Natural killer cell (primary cell): ENCODE measurements around the gene DCDC2B. TPM values are rescaled to one million over a fixed set of nuclear protein-coding genes. Genes with fewer than 3 reads are reported as not detected.
A peak's percentile ranks its signal among the peaks of the same experiment; 100 is the strongest.

Experiments
- ATAC-seq, 3 donors: fragments of 150-1000 bp in 2 of 3; fragments of 200-7000 bp in 1 of 3; cut with Tn5 transposase; 1 replicate in 1 of 3; 2 replicates in 2 of 3; pipeline ENCODE4 v1.10.0; 2021; ENCODE audit warnings: mild to moderate bottlenecking in 2 of 3, moderate library complexity in 2 of 3
- DNase-seq, 2 donors: peaks; one replicate each; pipeline versions ENCODE4 v3.0.0 to v3.0.0-alpha.2; 2013 to 2021; ENCODE audit warnings: mixed read lengths in 1 of 2
- H3K27ac ChIP-seq: one replicate; pipeline ENCODE4 v1.5.1; 2013; ENCODE audit warnings: mild to moderate bottlenecking, low read length
- H3K27me3 ChIP-seq: one replicate; pipeline ENCODE4 v1.6.1; 2013; ENCODE audit warnings: low read length; ENCODE audit not compliant: control insufficient read depth, insufficient read depth
- H3K36me3 ChIP-seq: one replicate; pipeline ENCODE4 v1.6.1; 2013; ENCODE audit warnings: low read length; ENCODE audit not compliant: control insufficient read depth, insufficient read depth
- H3K4me1 ChIP-seq: one replicate; pipeline ENCODE4 v1.6.1; 2013; ENCODE audit warnings: low read length; ENCODE audit not compliant: control insufficient read depth, insufficient read depth
- H3K4me3 ChIP-seq: one replicate; pipeline ENCODE4 v1.5.1; 2013; ENCODE audit warnings: low read length
- H3K9me3 ChIP-seq: one replicate; pipeline ENCODE4 v1.6.1; 2013; ENCODE audit warnings: low read length; ENCODE audit not compliant: control insufficient read depth, insufficient read depth
- H3K27ac Mint-ChIP-seq, 2 donors: one replicate each; pipeline ENCODE4 v1.8.0; 2022; ENCODE audit warnings: mild to moderate bottlenecking in 2 of 2, mixed read lengths in 2 of 2, moderate library complexity in 1 of 2
- H3K27me3 Mint-ChIP-seq, 2 donors: one replicate each; pipeline ENCODE4 v1.8.0; 2022; ENCODE audit warnings: low read depth in 2 of 2, mixed read lengths in 2 of 2
- H3K36me3 Mint-ChIP-seq: one replicate; pipeline ENCODE4 v1.8.0; 2022; ENCODE audit warnings: mixed read lengths
- H3K4me1 Mint-ChIP-seq, 2 donors: one replicate each; pipeline ENCODE4 v1.8.0; 2022; ENCODE audit warnings: mixed read lengths in 2 of 2
- H3K4me3 Mint-ChIP-seq: one replicate; pipeline ENCODE4 v1.8.0; 2022; ENCODE audit warnings: mild to moderate bottlenecking, moderate library complexity, mixed read lengths
- H3K9me3 Mint-ChIP-seq, 2 donors: one replicate each; pipeline ENCODE4 v1.8.0; 2022; ENCODE audit warnings: mixed read lengths in 2 of 2
- CTCF ChIP-seq: fragments of 200-600 bp; IDR thresholded peaks from one replicate; pipeline ENCODE4 v1.8.0; 2022; ENCODE audit warnings: antibody characterized with exemption
- WGBS: methylation state at CpG from one replicate; pipeline ENCODE4 v1.1.7; 2013; ENCODE audit warnings: missing lambda C conversion rate; ENCODE audit not compliant: insufficient coverage; 5-methylcytosine and 5-hydroxymethylcytosine counted together
- intact Hi-C: fragments of 100-400 bp; cut with micrococcal nuclease; formaldehyde crosslinking; loops from one replicate; pipeline ENCODE4 v1.14.2; 2022
- total RNA-seq, 4 donors: library from RNA; stranded (reverse); fragments of 120-200 nt in 1 of 4; gene quantifications; one replicate each; pipeline versions ENCODE4 v1.2.3 to v1.2.4, GENCODE V29; 2013 to 2022

DCDC2B gene
- total RNA-seq, 3 donors from 2014 or later (not counting 1 experiment from before 2014, with no cell fraction given): not detected

DNA sequence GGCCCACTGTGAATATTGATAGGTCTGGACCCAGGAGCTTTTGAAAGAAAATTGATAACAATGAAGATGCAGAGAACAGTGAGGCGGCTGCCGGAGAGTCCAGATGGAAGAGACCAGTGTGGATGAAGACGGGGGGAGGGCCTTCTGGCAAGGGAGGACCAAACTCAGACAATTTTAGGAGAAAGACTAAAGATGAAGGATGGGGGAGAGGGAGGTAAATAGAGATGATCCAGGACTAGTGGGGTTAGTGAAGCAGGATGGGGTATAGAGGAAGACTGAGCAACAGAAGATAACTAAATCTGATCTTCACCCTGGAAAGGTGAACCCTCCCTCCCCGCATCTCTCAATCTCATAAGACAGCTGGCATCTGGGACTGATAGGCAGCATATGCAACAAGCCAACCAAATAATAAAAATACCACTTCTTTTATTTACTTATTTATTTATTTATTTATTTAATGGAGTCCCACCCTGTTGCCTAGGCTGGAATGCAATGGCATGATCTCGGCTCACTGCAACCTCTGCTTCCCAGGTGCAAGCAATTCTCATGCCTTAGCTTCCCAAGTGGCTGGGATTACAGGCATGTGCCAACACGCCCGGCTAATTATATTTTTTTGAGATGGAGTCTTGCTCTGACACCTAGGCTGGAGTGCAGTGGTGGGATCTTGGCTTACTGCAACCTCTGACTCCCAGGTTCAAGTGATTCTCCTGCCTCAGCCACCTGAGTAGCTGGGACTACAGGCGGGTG is 23.8 kb downstream of the DCDC2B start:
- Mint-ChIP-seq H3K9me3 (no peaks in the 10 kb centered on the region), H3K36me3 (peaks cover 13% of the 10 kb centered on the region), H3K27me3 (no peaks in the 10 kb centered on the region), H3K4me1 (no peaks in the 10 kb centered on the region), H3K4me3 (no peak overlapping the region), H3K27ac (no peak overlapping the region)
- H3K27me3 ChIP-seq: no peaks in the 10 kb centered on the region
- peaks cover 31% of the 10 kb centered on the region for H3K36me3 ChIP-seq
- no peak for TF ChIP-seq CTCF
- ATAC-seq: no peak
- no peaks in the 10 kb centered on the region for H3K9me3 ChIP-seq
- H3K4me1 ChIP-seq: no peaks in the 10 kb centered on the region
- H3K27ac ChIP-seq: no peak overlapping the region
- no peak overlapping the region for H3K4me3 ChIP-seq
- WGBS: 97% methylated on average over 7 of the region's 8 CpGs
- no peak for DNase-seq
- intact Hi-C loops: no loop called here

GRCh38 chr1:32234792-32235191 is 25.9 kb downstream of the DCDC2B start:
- no peak for TF ChIP-seq CTCF
- H3K4me3 Mint-ChIP-seq: no peak overlapping the region
- no peaks in the 10 kb centered on the region for H3K9me3 ChIP-seq
- intact Hi-C loops: no loop called here
- H3K27me3 Mint-ChIP-seq: no peaks in the 10 kb centered on the region
- whole genome bisulfite sequencing: 94% methylated on average over 7 of the region's 7 CpGs
- H3K27me3 ChIP-seq: no peaks in the 10 kb centered on the region
- H3K9me3 Mint-ChIP-seq: no peaks in the 10 kb centered on the region
- H3K4me1 ChIP-seq: peaks cover 2% of the 10 kb centered on the region
- no peak overlapping the region for H3K27ac ChIP-seq
- no peaks in the 10 kb centered on the region for H3K36me3 Mint-ChIP-seq
- ATAC-seq (no peak), DNase-seq (no peak)
- H3K4me1 Mint-ChIP-seq: no peaks in the 10 kb centered on the region
- no peak overlapping the region for H3K27ac Mint-ChIP-seq
- no peak overlapping the region for H3K4me3 ChIP-seq
- peaks cover 14% of the 10 kb centered on the region for H3K36me3 ChIP-seq

DNA sequence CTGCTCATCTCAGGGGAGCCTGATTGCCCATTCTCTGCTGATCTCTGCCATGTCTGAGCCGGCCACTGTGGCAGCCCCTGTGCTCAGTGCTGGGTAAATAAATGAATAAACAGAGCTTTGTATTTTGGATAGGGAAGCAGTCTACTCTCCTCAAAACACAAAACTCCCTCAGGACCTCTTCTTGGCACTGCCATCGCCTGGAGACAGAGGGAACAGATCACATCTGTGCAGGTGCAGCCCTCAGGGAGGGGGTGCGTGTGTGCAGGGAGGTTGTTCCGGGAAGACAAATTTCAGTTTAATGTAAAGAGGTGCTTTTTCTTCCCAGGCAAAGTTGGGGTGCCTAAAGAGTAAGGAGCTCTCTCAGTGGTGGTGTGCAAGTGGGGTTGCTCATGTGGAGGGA is 30.4 kb downstream of the DCDC2B start:
- Mint-ChIP-seq H3K27me3 (no peaks in the 10 kb centered on the region), H3K9me3 (no peaks in the 10 kb centered on the region), H3K4me1 (peaks cover 0 to 25% of the 10 kb centered on the region in 2 donors), H3K36me3 (no peaks in the 10 kb centered on the region), H3K4me3 (peak overlapping the region; percentile 89), H3K27ac (no peak overlapping the region)
- Histone ChIP-seq H3K36me3 (no peaks in the 10 kb centered on the region), H3K27me3 (no peaks in the 10 kb centered on the region), H3K9me3 (no peaks in the 10 kb centered on the region), H3K4me1 (peaks cover 26% of the 10 kb centered on the region), H3K27ac (no peak overlapping the region), H3K4me3 (no peak overlapping the region)
- TF ChIP-seq CTCF: no peak
- ATAC-seq: no peak
- 87% methylated on average over 4 of the region's 4 CpGs for WGBS
- no peak for DNase-seq
- intact Hi-C loops: no loop called here

- Histone ChIP-seq H3K4me3 (no peak overlapping the region), H3K9me3 (no peaks in the 10 kb centered on the region), H3K27me3 (no peaks in the 10 kb centered on the region), H3K4me1 (peaks cover 26% of the 10 kb centered on the region), H3K36me3 (no peaks in the 10 kb centered on the region), H3K27ac (no peak overlapping the region)
- DNase-seq (no peak), ATAC-seq (no peak)
- no peak for TF ChIP-seq CTCF
- Mint-ChIP-seq H3K9me3 (no peaks in the 10 kb centered on the region), H3K4me3 (peak overlapping the region; percentile 89), H3K27me3 (no peaks in the 10 kb centered on the region), H3K4me1 (peaks cover 0 to 25% of the 10 kb centered on the region in 2 donors), H3K36me3 (no peaks in the 10 kb centered on the region), H3K27ac (peak overlapping the region in 1 of 2 donors; percentile 85)
- intact Hi-C loops: no loop called here
- 96% methylated on average over 19 of the region's 20 CpGs for WGBS
These were observed 30.9 kb downstream of the DCDC2B start for GRCh38 chr1:32239790-32240139.
